ENCODE measurements around the gene PTPRD.

Gene PTPRD

GRCh38 chr9:9819886-9820285 is 792.9 kb downstream of the PTPRD start:
- no peak for TF ChIP-seq TAF1 (IDR thresholded peaks at IDR 0.05; ENCODE audit: borderline replicate concordance, insufficient read depth, low read length)
- no peak for TF ChIP-seq FOXP2 (optimal IDR thresholded peaks at IDR 0.05; ENCODE audit: borderline replicate concordance, extremely low read depth, extremely low read length, insufficient read depth)
- TF ChIP-seq SIN3A (IDR thresholded peaks at IDR 0.05; ENCODE audit: borderline replicate concordance, insufficient read depth, low read length), result no peak
- TF ChIP-seq REST (IDR thresholded peaks at IDR 0.05; ENCODE audit: insufficient read depth in 1 of 2, low read depth in 2 of 2, low read length in 2 of 2), result no peak
- no peak for TF ChIP-seq POLR2AphosphoS5 (IDR thresholded peaks at IDR 0.05; ENCODE audit: low read depth, low read length)

- TF ChIP-seq TAF1 (IDR thresholded peaks at IDR 0.05; ENCODE audit: borderline replicate concordance, insufficient read depth, low read length), result no peak
- no peak for TF ChIP-seq SIN3A (IDR thresholded peaks at IDR 0.05; ENCODE audit: borderline replicate concordance, insufficient read depth, low read length)
- no peak for TF ChIP-seq POLR2AphosphoS5 (IDR thresholded peaks at IDR 0.05; ENCODE audit: low read depth, low read length)
- TF ChIP-seq REST (IDR thresholded peaks at IDR 0.05; ENCODE audit: insufficient read depth in 1 of 2, low read depth in 2 of 2, low read length in 2 of 2), result no peak
- TF ChIP-seq FOXP2 (optimal IDR thresholded peaks at IDR 0.05; ENCODE audit: borderline replicate concordance, extremely low read depth, extremely low read length, insufficient read depth), result no peak
Measured at GRCh38 chr9:9817176-9817575, 795.6 kb downstream of the PTPRD start.

GRCh38 chr9:9804109-9804508 is 808.7 kb downstream of the PTPRD start:
- TF ChIP-seq TAF1 (IDR thresholded peaks at IDR 0.05; ENCODE audit: borderline replicate concordance, insufficient read depth, low read length) (no peak), FOXP2 (optimal IDR thresholded peaks at IDR 0.05; ENCODE audit: borderline replicate concordance, extremely low read depth, extremely low read length, insufficient read depth) (no peak), REST (IDR thresholded peaks at IDR 0.05; ENCODE audit: insufficient read depth in 1 of 2, low read depth in 2 of 2, low read length in 2 of 2) (no peak)

- TF ChIP-seq POLR2AphosphoS5 (IDR thresholded peaks at IDR 0.05; ENCODE audit: low read depth, low read length), result no peak
- no peak for TF ChIP-seq FOXP2 (optimal IDR thresholded peaks at IDR 0.05; ENCODE audit: borderline replicate concordance, extremely low read depth, extremely low read length, insufficient read depth)
- TF ChIP-seq TAF1 (IDR thresholded peaks at IDR 0.05; ENCODE audit: borderline replicate concordance, insufficient read depth, low read length), result no peak
- TF ChIP-seq REST (IDR thresholded peaks at IDR 0.05; ENCODE audit: insufficient read depth in 1 of 2, low read depth in 2 of 2, low read length in 2 of 2), result no peak
- no peak for TF ChIP-seq SIN3A (IDR thresholded peaks at IDR 0.05; ENCODE audit: borderline replicate concordance, insufficient read depth, low read length)
Measured at GRCh38 chr9:9799287-9799686, 813.5 kb downstream of the PTPRD start.

Data from PFSK-1 (cell line).